Stimulated activated CD4-positive, alpha-beta T cell treated with anti-CD3 and anti-CD28 coated beads, Interleukin-15, amount 100 ng/mL, for 1 hour (primary cell): Measurements from ENCODE around the gene GRIK5.
"Not testable (repeated sequence)": the region's sequence is repeated elsewhere in the genome, so short reads cannot be mapped to it uniquely, and the experiment has no call there.

Experiments used
- DNase-seq, 2 donors: peaks; one replicate each; pipeline ENCODE4 v3.0.0-alpha.2; 2020; ENCODE audit warnings: low read depth in 1 of 2, low spot score in 1 of 2

Gene GRIK5

DNA sequence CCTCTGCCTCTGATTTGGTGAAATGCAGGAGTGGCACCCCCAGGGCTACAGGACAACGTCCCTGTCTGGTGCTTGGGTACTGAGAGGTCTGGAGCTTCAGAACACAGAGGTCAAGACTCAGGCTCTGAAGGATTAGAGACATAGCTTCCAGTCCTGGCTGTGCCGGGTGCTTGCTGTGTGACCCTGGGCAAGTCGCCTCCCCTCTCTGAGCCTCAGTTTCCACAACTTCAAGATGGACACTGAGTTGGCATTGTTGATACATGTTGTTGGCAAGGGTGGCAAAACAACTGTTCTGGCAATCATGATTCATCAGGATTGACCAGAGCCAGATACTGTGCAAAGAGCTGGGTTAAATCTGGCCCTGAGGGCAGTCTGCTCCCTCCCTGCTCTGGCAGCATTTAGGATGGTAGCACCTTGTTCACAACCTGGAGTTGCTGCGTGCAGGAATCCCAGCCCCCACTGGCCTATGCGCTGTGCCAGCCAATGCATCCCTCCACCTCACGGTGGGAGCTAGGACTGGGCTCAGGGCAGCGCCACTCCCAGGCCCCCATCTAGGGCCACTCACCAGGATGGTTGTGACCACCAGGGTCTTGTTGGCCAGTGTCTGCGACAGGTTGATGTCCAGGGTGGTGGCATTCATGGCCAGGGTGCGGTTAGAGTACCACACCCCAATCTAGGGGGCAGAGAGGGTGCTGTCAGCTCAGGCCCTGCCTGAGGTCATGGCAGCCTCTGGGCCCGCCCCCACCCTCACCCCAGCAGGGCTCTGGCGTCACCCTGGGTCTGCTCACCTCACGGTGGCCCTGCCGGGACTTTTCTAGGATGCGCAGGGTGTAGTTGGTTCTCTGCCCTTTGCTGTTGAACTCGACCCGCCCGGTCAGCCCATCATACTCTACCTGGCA, 16.7 kb downstream of the GRIK5 start:
- DNase-seq = no peak

DNA sequence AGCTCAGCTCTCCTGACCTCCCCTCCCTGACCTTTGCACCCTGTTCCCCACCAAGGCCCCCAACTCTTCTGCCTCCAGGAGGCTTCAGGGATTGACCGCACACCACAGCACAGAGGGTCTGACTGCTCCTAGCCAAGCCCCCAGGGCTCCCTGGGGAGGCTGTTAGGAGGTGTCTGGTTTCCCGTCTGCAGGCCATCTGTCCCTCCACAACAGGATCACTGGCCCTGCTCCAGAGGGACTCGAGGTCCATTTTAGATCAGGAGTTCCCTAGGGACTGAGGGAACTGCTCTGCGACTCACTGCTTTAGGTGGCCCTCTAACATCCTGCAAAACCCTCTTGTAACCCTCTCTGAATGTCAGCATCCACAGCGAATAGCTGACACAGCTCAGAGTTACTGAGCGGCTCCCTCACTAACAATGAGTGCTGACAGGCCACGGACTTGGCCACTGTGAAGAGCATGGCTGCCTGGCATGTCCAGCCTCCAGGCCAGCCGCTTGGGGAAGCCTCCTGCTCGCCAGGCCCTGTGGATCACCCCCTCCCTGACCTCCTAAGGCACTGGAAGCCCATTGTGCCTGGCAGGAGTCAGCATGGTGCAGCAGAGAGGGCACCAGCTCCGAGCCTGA, 17.7 kb downstream of the GRIK5 start:
- no peak for DNase-seq

DNA sequence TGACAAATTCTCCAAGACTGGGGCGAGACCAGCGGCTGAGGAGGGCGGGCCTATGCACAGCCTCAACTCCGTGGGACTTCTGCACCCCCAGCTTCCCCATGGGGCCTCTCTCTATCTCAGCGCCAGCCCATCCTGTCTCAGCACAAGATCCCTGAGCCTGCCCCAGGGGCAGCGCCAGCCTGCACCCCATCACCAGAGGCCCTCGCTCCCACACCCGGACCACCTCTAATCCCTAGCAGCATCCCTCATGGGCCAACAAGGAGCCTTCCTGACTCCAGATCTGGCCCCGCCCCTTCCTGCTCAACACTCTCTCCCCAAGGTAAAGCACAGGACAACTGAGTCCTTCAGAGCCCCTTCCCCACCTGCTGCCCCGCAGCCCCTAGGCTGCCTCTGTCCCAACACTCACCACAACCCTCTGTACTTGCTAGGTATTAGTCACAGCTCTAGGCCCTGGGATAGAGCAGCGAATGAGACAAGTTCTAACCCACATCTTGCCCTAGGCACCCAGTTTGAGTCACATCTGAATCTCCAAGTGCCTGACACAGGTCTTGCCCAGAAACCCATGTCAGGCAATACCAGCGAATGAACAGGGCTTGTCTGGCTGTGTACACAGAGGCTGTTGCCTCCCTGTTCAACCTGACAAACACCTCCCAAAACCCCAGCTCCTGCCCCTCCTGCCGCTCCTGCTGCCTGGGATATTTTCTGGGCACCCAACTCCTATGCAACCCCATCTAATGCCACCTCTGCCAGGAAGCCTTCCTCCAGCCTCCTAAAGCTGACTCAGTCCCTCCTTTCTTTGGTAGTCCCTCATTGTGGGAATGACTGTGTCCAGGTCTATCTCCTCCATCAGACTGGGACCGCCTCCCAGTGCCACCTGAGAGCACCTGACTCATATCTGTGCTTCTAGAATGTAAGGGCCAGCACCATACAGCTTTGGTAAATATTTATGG, 18.6 kb downstream of the GRIK5 start:
- DNase-seq = no peak

DNA sequence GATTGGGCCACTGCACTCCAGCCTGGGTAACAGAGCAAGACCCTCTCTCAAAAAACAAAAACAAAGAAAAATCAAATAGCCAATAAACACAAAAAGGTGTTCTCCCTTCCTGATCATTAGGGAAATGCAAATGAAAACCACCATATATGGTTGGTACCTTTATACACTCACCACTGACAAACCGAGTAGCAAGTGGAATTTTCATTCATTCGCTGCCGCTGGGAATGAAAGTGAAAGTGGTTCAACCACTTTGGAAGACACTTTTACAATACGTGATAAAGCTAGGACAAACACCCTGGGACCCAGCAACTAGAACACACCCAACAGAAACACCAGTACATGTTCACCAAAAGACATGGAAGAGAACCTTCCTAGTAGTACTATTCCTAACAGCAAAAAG, 21.0 kb downstream of the GRIK5 start:
- no peak for DNase-seq

DNA sequence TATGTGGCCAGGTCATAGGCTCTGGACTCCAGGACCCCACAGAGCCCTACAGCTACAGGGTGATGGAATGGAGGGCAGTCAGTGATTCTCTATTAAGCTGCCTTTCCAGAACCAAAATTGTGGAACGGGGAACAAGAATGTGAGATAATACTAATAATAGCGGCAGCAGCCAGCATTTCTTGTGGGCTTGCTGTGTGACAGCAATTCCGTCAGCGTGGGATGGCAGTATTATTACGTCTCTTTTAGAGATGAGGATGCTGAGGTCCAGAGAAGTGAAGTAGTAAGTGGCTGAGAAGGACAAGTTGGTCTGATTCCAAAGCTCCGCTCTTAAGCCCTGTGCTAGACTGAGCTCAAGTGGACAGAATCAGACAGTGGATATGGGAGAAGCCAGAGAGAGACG, 24.4 kb downstream of the GRIK5 start:
- DNase-seq = no peak

DNA sequence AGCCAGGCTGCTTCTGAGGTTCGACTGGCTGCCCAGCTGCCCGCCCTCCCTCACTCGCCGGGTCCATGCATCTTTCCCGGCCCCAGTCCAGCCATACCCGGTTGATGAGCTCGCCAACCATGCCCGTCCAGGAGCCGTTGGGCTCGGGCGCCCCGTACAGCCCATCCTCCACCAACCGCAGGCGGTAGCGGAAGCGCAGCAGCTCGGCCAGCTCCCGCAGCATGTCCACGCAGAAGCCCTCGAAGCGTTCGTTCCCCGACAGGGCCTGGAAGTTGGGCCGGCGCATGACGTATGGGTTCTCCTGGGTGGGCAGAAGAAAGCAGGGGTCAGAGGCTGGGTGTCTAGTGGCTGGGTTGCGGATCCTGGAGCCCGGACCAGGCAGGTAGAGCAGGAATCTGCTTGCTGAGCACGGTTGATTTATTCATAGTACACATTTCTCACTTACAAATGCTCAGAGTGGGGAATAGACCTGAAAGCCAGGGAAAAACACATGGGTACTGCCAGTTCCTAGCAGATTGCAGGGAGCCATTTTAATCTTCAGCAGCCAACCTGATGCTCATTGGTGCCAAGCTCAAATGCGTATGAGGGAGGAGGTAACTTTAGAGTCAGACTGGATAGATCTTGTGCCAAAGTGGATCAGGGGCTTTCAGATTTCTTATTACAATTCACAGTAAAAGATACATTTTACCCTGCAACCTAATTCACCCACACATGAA, 27.4 kb downstream of the GRIK5 start:
- DNase-seq = no peak

DNA sequence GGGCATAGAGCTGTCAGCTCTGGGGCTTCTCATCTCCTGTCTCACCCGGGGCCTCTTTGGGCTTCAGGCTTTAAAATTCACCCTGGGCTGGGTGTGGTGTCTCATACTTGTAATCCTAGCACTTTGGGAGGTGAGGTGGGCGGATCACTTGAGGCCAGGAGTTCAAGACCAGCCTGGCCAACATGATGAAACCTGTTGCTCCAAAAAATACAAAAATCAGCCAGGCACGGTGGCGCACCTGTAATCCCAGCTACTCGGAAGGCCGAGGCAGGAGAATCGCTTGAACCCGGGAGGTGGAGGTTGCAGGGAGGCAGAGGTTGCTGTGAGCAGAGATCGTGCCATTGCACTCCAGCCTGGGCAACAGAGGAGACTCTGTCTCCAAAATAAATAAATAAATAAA, 29.5 kb downstream of the GRIK5 start:
- not testable (repeated sequence) for DNase-seq

DNA sequence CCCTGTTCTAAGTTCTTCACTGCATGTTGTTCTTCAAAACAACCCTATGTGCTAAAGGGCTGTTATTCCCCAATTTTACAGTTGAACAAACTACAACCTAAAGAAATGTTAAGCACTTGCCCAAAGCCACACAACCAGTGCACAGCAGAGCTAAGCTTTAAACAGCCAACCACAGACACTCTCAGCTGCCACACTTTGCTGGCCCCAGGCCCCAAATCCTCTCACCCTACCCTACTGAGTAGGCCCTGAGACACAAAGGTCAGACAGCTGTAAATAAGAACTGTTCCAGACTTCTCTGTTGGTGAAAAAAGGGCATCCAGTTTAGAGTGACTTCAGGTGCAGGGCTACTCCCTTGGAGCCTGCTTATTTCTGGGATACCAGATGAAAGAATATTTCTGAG, 30.0 kb downstream of the GRIK5 start:
- DNase-seq = no peak

DNA sequence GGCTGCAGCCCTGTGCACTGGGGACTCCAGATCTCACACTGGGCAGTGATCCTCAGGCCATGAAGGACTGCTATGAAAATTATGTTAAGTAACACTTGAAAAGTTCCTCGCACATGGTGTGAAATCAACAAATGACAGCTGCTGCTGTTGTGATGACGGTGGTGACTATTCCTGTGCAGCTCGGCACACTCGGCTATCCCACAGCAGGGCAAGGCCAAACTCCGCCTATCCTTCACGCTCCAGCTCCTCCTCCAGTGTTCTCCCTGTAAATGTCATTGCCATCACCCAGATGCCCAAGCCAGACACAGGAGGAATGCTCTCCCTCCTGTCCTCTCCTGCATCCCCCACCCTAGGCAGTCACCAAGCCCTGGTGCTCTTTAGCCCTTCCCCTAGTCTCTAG, 31.3 kb downstream of the GRIK5 start:
- no peak for DNase-seq

DNA sequence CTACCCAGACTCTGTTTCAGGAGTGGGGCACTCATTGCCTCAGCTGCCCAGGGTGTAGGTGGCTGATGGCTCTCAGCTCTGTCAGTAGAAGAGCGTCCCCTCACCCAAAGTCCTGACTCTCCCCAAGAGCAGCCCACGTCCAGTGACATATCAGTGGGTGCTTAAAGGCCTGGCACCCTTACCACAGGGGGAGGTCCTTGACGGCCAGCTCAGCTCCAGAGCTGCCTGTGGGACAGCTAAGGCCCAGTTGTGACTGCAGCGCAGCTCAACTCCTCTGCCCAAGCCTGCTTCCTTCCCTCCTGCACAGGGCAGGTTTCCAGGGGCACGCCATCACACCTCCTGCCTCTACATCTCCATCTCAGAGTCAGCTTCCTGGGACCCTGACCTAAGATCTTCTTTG, 32.4 kb downstream of the GRIK5 start:
- DNase-seq = no peak

DNA sequence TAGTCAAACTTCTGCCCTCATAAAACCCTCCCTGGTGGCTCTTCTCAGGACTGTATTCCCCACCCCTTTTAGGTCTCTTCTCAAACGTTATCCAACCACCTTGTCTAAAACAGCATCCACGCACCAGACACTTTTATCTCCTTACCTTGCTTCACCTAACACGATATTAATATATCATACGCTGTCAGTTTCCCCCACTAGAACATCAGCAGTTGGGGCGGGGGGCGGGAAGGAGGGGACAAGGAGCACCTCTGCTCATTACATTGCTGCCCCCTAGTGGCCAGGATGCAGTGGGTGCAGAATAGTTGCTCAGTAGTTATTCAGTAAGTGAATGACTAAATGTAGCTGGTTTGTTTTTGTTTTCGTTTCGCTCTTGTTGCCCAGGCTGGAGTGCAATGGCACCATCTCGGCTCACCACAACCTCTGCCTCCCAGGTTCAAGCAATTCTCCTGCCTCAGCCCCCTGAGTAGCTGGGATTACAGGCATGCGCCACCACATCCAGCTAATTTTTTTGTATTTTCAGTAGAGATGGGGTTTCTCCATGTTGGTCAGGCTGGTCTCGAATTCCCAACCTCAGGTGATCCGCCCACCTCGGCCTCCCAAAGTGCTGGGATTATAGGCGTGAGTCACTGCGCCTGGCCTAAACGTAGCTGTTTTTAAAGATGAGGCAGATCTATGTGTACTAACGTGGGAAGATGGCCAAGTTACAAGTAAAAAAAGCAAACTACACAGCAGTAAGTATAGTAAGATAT, 35.2 kb downstream of the GRIK5 start:
- DNase-seq = peak; percentile 20 to 28

DNA sequence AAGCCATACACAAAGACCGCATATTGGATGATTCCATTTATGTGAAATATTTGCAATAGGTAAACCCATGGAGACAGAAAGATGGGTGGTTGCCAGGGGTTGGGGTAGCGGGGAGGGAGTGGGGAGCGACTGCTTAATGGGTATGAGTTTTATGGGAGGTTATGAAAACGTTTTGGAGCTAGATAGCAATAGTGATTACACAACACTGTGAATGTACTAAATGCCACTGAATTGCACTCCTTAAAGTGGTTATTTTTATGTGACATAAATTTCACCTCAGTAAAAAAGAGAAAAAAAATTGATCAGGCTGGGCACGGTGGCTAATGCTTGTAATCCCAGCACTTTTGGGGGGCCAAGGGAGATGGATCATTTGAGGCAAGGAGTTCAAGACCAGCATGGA, 36.6 kb downstream of the GRIK5 start:
- no peak for DNase-seq

DNA sequence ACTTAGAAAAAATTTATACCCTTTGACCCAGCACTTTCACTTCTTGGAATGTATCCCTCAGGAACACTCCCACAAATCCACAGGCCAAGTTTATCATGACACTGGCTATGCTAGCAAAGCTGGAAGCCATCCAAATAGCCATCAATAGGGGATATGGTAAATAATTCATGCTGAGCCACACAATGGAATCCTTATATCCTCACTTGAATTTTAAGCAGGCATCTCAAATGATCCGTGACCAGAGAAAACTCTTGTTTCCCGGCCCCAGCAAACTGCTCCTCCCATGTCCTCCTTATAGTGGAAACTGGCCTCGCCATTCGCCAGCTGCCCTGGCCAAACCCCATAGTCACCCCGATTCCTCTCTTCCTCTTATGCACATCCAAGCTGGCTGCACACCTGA, 37.6 kb downstream of the GRIK5 start:
- no peak for DNase-seq

DNA sequence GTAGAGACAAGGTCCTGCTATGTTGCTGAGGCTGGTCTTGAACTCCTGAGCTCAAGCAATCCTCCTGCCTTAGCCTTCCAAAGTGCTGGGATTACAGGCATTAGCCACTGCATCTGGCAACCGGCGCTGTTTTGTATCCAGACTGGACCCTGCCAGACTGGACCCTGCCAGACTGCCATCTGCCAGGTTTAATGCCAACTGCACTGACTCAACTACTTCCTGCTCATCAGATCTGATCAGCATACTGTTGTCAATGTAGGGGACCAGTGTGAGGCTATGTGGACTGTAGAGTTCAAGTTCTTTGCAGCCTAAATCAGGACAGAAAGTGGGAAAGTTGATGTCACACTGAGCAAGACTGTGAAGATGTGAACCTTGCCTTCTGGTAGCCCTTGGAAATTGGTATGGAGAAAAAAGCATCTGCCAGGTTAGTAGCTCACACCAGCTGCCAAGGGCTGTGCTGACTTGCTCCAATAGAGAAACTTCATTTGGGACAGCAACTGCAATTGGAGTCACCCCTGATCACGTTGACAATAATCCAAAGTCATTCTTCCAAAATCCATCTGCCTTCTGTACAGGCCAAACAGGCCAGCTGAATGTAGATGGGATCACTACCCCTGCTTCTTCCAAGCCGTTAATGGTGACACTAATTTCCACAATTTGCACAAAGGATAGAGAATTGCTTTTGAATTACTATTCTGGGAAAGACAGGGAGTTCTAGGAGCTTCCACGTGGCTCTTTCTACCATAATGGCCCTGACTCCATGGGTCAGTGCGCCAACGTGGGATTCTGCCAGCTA, 39.2 kb downstream of the GRIK5 start:
- no peak for DNase-seq

DNA sequence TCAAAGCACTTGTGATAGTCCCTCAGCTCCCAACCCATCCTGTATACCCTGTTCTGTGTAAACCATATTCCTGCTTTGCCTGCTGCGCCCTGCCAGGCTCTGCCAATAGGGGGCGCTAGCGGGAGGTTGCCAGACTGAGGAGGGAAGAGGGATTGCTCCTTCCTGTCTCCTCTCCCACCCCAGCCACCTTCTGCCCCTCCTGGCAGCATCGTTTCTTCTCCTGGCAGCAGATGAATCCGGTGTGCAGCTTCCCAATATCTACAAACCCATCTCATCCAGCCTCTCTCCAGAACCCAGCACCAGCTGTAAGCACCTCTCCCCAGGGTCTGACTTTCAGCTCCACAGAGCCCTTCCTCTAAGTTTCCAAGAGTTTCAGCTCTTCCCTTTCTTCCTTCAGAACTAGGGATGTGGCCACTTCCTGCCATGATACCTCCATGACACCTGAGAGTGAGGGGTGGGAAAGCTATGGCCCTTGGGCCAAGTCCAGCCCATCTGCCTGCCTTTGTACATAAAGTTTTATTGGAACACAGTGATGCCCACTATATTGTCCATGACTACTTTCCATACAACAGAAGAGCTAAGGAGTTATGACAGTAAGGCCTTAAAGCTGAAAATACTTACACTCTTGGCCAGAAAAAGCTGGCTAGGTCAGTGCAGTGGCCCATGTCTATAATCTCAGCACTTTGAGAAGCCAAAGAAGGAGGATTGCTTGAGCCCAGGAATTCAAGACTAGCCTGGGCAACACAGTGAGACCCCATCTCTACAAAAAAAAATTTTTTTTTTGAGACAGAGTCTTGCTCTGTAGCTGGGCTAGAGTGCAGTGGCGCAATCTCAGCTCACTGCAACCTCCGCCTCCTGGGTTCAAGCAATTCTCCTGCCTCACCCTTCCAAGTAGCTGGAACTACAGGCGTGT, 41.4 kb downstream of the GRIK5 start:
- peak in 1 of 2 donors; percentile 10 for DNase-seq

DNA sequence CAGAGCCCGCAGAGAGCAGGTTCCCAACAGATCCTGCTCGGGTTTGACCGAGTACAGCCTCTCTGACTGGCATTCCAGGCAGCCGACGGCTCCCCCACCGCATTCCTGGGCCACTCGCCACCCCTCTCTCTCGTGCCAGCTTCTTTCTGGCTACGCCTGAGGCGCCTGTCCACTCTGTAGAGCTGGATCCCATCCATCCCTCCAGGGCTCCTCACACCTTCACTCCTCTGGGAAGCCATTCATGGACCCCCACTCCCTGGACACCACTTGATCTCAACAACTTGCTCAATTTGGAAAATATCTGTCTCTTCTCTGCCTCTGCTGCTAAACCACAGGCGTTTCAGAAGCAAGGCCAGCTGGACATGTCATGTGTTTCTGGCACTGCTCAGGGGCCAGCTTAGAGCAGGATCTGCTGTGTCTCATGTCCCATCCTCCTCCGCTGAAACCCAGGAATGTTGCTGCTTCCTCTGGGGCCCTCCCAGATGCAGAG, 45.3 kb downstream of the GRIK5 start:
- DNase-seq = no peak

DNA sequence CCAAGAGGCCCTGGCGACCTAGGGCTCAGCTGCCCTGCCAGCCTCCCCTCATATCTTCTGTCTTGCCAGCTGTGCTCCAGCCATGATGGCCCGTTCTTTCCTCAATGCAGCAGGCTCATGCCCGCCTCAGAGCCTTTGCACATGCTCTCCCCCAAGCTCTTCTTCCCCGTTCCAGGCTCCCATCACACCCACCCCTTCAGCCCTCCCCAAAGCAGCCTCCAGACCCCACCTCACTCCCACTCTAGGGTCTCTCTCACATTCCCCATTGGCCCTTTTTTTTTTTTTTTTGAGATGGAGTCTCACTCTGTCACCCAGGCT, 46.1 kb downstream of the GRIK5 start:
- no peak for DNase-seq
